HG03039 (cell line): ENCODE data around the gene KBTBD12.
"Not testable (repeated sequence)": the region's sequence is repeated elsewhere in the genome, so short reads cannot be mapped to it uniquely, and the experiment has no call there.

Source experiments
- ATAC-seq: cut with Tn5 transposase; IDR thresholded peaks from one replicate; pipeline ENCODE4 v1.9.1; 2021; ENCODE audit warnings: mild to moderate bottlenecking, moderate library complexity; ENCODE audit not compliant: unreplicated experiment

The KBTBD12 gene

GRCh38 chr3:127915115-127915936 lies at the start of gene KBTBD12:
KBTBD12 (plus strand) TSS chr3:127915232; CDS start chr3:127923062, 7,830 bp downstream.
- no peak for ATAC-seq

GRCh38 chr3:127865941-127866340 lies 49.1 kb upstream of the KBTBD12 start:
- ATAC-seq, result no peak

- ATAC-seq, result no peak
These were observed 47.6 kb upstream of the KBTBD12 start for GRCh38 chr3:127867412-127867811.

GRCh38 chr3:127867986-127868385 lies 47.0 kb upstream of the KBTBD12 start:
- ATAC-seq, result no peak

- ATAC-seq, result no peak
These were observed 44.9 kb upstream of the KBTBD12 start for GRCh38 chr3:127870156-127870555.

- ATAC-seq, result not testable (repeated sequence)
These were observed 40.9 kb upstream of the KBTBD12 start for GRCh38 chr3:127874097-127874496.

- no peak for ATAC-seq
These were observed 33.4 kb upstream of the KBTBD12 start for GRCh38 chr3:127881586-127881985.

- no peak for ATAC-seq
These were observed 31.0 kb upstream of the KBTBD12 start for GRCh38 chr3:127884041-127884440.

GRCh38 chr3:127886231-127886955 lies 28.6 kb upstream of the KBTBD12 start:
- no peak for ATAC-seq

GRCh38 chr3:127886956-127887231 lies 28.1 kb upstream of the KBTBD12 start:
- ATAC-seq, result no peak

GRCh38 chr3:127887321-127887720 lies 27.7 kb upstream of the KBTBD12 start:
- ATAC-seq, result no peak

GRCh38 chr3:127888156-127888555 lies 26.9 kb upstream of the KBTBD12 start:
- no peak for ATAC-seq

- ATAC-seq, result no peak
These were observed 26.4 kb upstream of the KBTBD12 start for GRCh38 chr3:127888564-127889107.

- no peak for ATAC-seq
These were observed 25.6 kb upstream of the KBTBD12 start for GRCh38 chr3:127889461-127889863.

GRCh38 chr3:127889976-127890650 lies 24.9 kb upstream of the KBTBD12 start:
- no peak for ATAC-seq

- ATAC-seq, result not testable (repeated sequence)
These were observed 24.3 kb upstream of the KBTBD12 start for GRCh38 chr3:127890651-127891290.

GRCh38 chr3:127894481-127894880 lies 20.6 kb upstream of the KBTBD12 start:
- ATAC-seq, result no peak

- no peak for ATAC-seq
These were observed 15.8 kb upstream of the KBTBD12 start for GRCh38 chr3:127899200-127899599.

GRCh38 chr3:127899766-127900165 lies 15.3 kb upstream of the KBTBD12 start:
- ATAC-seq, result no peak

- no peak for ATAC-seq
These were observed 14.5 kb upstream of the KBTBD12 start for GRCh38 chr3:127900536-127900935.

- no peak for ATAC-seq
These were observed 12.5 kb upstream of the KBTBD12 start for GRCh38 chr3:127902486-127902885.
